Measurements from ENCODE around the gene ELFN1.

Gene ELFN1

GRCh38 chr7:1696671-1697498, 26.8 kb downstream of the ELFN1 start:
- DNase-seq, result peak; percentile 1

- no peak for DNase-seq
Observed at GRCh38 chr7:1697499-1698125, 27.5 kb downstream of the ELFN1 start.

GRCh38 chr7:1698201-1698600, 28.1 kb downstream of the ELFN1 start:
- DNase-seq, result no peak

- DNase-seq, result no peak
Observed at GRCh38 chr7:1698951-1699350, 28.9 kb downstream of the ELFN1 start.

GRCh38 chr7:1700086-1700485, 30.0 kb downstream of the ELFN1 start:
- no peak for DNase-seq

GRCh38 chr7:1700536-1701333, 30.7 kb downstream of the ELFN1 start:
- no peak for DNase-seq

GRCh38 chr7:1702652-1703051, 32.6 kb downstream of the ELFN1 start:
- DNase-seq, result no peak

- DNase-seq, result no peak
Observed at GRCh38 chr7:1703441-1703840, 33.4 kb downstream of the ELFN1 start.

- DNase-seq, result no peak
Observed at GRCh38 chr7:1703871-1704810, 34.1 kb downstream of the ELFN1 start.

GRCh38 chr7:1704811-1705738, 35.0 kb downstream of the ELFN1 start:
- DNase-seq, result no peak

GRCh38 chr7:1705856-1706255, 35.8 kb downstream of the ELFN1 start:
- no peak for DNase-seq

- no peak for DNase-seq
Observed at GRCh38 chr7:1706381-1706720, 36.3 kb downstream of the ELFN1 start.

GRCh38 chr7:1706721-1707613, 36.9 kb downstream of the ELFN1 start:
- DNase-seq, result peak; percentile 0

GRCh38 chr7:1707756-1708595, 37.9 kb downstream of the ELFN1 start:
- peak; percentile 0 for DNase-seq

- DNase-seq, result no peak
Observed at GRCh38 chr7:1708596-1709251, 38.6 kb downstream of the ELFN1 start.

GRCh38 chr7:1709281-1709680, 39.2 kb downstream of the ELFN1 start:
- DNase-seq, result peak; percentile 0

- no peak for DNase-seq
Observed at GRCh38 chr7:1709900-1710299, 39.8 kb downstream of the ELFN1 start.

GRCh38 chr7:1710936-1711335, 40.9 kb downstream of the ELFN1 start:
- no peak for DNase-seq
